Medulla oblongata (tissue), 1 donor: ENCODE data around the gene PATZ1.
"Not testable (repeated sequence)": the region's sequence is repeated elsewhere in the genome, so short reads cannot be mapped to it uniquely, and the experiment has no call there.

Source experiments
- DNase-seq: peaks from one replicate; pipeline ENCODE4 v3.0.0-alpha.2; 2015; ENCODE audit errors: extremely low spot score

PATZ1 gene

GRCh38 chr22:31343235-31344191 lies 2.6 kb downstream of the PATZ1 start:
- peak; percentile 61 for DNase-seq

GRCh38 chr22:31342389-31343140 lies 3.6 kb downstream of the PATZ1 start:
- no peak for DNase-seq

- DNase-seq: no peak
These were observed 4.6 kb downstream of the PATZ1 start for GRCh38 chr22:31341386-31342088.

GRCh38 chr22:31340765-31341247 lies 5.3 kb downstream of the PATZ1 start:
- no peak for DNase-seq

- no peak for DNase-seq
These were observed 5.8 kb downstream of the PATZ1 start for GRCh38 chr22:31340360-31340759.

- no peak for DNase-seq
These were observed 6.9 kb downstream of the PATZ1 start for GRCh38 chr22:31339148-31339832.

- no peak for DNase-seq
These were observed 9.0 kb downstream of the PATZ1 start for GRCh38 chr22:31337178-31337577.

GRCh38 chr22:31334329-31334728 lies 11.8 kb downstream of the PATZ1 start:
- DNase-seq: no peak

GRCh38 chr22:31333641-31334040 lies 12.5 kb downstream of the PATZ1 start:
- DNase-seq: peak; percentile 77

GRCh38 chr22:31332886-31333285 lies 13.3 kb downstream of the PATZ1 start:
- DNase-seq: no peak

- no peak for DNase-seq
These were observed 14.1 kb downstream of the PATZ1 start for GRCh38 chr22:31332010-31332409.

GRCh38 chr22:31329453-31330215 lies 16.5 kb downstream of the PATZ1 start:
- no peak for DNase-seq

GRCh38 chr22:31329029-31329428 lies 17.1 kb downstream of the PATZ1 start:
- no peak for DNase-seq

- DNase-seq: no peak
These were observed 17.6 kb downstream of the PATZ1 start for GRCh38 chr22:31328544-31328960.

- no peak for DNase-seq
These were observed 18.2 kb downstream of the PATZ1 start for GRCh38 chr22:31327806-31328543.

GRCh38 chr22:31326877-31327276 lies 19.3 kb downstream of the PATZ1 start:
- DNase-seq: no peak

GRCh38 chr22:31323578-31324550 lies 22.3 kb downstream of the PATZ1 start:
- DNase-seq: no peak

GRCh38 chr22:31321421-31321820 lies 24.7 kb downstream of the PATZ1 start:
- peak; percentile 68 for DNase-seq

GRCh38 chr22:31314220-31314619 lies 31.9 kb downstream of the PATZ1 start:
- DNase-seq: not testable (repeated sequence)
